Omental fat pad (tissue), 4 donors: ENCODE measurements around the gene VARS2. TPM values are rescaled to one million over a fixed set of nuclear protein-coding genes. Genes with fewer than 3 reads are reported as not detected.
A peak's percentile ranks its signal among the peaks of the same experiment; 100 is the strongest.
"Not testable (repeated sequence)": the region's sequence is repeated elsewhere in the genome, so short reads cannot be mapped to it uniquely, and the experiment has no call there.

ENCODE experiments used
- ATAC-seq: fragments of 150-250 bp; one replicate; pipeline ENCODE4 v1.9.1; 2016; ENCODE audit warnings: mild to moderate bottlenecking, moderate library complexity; ENCODE audit not compliant: low FRiP score
- DNase-seq: peaks from one replicate; pipeline ENCODE4 v3.0.0-alpha.2; 2019; ENCODE audit warnings: low spot score
- total RNA-seq, 4 donors: library from RNA; depleted of rRNA; stranded (reverse); fragments of >200 nt; gene quantifications; one replicate each; pipeline ENCODE4 v1.1.0, GENCODE V29; 2016
- TF ChIP-seq, protein P1 (sequence below), 3 donors: fragments of 450-650 bp; IDR thresholded peaks; one replicate each; pipeline ENCODE4 v1.5.1; 2016 to 2017; ENCODE audit warnings: antibody characterized with exemption in 3 of 3, mild to moderate bottlenecking in 3 of 3, moderate library complexity in 2 of 3

Gene VARS2
- total RNA-seq = 10 to 100 TPM; 14.0 to 18.8 (median 16.6) TPM

DNA sequence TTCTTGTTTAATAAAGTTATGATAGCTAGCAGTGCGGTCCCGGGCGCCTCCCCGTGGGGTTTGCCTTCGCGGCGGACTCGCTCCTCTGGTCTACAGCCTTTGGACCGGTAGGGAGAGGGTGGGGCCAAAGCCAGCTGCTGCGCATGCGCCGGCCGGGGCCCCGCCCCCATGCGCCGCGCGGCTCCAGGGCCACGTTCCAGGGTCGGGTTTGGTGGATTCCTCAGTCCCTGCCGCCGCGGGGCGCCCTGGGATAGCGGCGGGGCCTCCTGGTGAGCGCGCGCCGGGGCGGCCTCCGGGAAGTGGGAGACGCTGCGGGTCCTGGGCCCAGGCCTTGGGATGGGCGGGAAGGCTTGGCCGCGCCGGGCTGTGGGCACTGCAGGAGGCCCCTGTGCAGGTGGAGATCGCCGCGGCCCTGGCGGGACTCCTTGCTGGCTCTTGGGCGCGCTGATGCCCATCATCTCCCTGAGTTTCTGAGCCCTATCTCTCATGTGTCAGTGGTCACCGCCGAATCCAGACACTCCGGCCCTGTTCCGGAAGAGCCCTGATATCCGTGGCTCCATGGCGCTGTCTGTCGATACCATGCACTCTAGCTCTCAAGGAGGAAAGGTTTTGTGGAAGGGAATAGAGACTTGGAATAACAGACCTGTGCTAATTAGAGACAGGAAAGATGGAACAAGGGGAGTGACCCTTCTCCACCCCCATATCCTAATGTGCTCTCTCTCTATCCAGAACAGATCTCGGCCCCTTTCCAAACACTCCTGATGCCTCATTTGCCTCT lies at the start of gene VARS2:
Gene VARS2 (plus strand): TSS at position 163 of the 778 bp plus-strand sequence. CDS start 599 bp downstream, at position 762.
- TF ChIP-seq, protein P1, sequence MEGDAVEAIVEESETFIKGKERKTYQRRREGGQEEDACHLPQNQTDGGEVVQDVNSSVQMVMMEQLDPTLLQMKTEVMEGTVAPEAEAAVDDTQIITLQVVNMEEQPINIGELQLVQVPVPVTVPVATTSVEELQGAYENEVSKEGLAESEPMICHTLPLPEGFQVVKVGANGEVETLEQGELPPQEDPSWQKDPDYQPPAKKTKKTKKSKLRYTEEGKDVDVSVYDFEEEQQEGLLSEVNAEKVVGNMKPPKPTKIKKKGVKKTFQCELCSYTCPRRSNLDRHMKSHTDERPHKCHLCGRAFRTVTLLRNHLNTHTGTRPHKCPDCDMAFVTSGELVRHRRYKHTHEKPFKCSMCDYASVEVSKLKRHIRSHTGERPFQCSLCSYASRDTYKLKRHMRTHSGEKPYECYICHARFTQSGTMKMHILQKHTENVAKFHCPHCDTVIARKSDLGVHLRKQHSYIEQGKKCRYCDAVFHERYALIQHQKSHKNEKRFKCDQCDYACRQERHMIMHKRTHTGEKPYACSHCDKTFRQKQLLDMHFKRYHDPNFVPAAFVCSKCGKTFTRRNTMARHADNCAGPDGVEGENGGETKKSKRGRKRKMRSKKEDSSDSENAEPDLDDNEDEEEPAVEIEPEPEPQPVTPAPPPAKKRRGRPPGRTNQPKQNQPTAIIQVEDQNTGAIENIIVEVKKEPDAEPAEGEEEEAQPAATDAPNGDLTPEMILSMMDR (IDR thresholded peaks at IDR 0.05) = no peak
- ATAC-seq (peak; percentile 95), DNase-seq (peak; percentile 58)

DNA sequence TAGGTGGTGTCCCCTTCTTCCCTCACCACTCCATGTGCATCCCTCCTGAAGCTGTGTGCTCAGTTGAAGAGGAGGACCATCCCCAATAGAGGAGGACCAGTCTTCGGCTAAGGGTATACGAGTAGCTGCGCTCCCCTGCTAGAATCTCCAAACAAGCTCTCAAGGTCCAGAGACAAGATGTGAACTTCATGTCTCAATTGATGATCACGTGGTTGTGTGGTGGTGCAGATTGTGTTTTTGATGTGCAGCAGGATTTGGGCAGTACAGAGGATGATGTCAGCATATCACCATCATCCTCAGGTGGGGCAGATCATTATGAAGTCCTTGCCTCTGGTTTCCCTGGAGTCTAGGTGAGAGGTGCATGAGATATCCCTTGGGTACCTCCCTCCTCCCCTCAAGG lies 49.7 kb upstream of the VARS2 start:
- ATAC-seq = no peak
- TF ChIP-seq, protein P1 (IDR thresholded peaks at IDR 0.05) = no peak

DNA sequence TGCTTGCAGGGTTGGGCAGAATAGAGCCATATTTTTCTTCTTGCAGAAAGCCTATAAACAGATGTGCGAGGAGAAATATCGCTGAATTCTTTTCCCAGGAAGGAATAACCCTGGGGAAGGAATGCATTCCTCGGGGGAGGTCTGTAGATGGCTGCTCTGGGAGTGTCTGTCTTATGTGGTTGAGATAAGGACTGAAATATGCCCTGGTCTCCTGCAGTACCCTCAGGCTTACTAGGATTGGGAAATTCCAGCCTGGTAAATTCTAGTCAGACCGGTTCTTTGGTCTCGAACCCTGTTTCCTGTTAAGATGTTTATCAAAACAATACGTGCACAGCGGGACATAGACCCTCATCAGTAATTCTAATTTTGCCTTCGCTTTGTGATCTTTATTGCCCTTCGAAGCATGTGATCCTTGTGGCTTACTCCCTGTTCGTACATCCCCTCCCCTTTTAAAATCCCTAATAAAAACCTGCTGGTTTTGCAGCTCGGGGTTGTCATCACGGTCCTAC lies 44.7 kb upstream of the VARS2 start:
- ATAC-seq, DNase-seq: not testable (repeated sequence)

More for the DNA sequence above, 49.7 kb upstream of the VARS2 start:
- DNase-seq = no peak

DNA sequence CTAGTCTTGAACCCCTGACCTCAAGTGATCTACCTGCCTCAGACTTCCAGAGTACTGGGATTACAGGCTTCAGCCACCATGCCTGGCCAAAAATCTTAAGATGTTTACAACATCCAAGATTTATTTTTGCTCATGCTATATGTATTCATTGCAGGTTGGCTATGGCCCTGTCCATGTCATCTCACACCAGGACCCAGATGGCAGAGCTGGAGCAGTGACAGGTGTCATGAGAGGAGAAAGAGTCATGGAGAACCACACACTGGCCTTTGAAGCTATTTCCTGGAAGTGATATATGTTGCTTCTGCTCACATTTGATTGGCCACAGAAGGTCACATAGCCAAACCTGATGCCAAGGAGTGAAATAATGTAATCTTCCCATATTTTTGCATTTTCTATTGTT lies 43.5 kb upstream of the VARS2 start:
- ATAC-seq (no peak), DNase-seq (no peak)
- TF ChIP-seq, protein P1 (IDR thresholded peaks at IDR 0.05) = no peak

DNA sequence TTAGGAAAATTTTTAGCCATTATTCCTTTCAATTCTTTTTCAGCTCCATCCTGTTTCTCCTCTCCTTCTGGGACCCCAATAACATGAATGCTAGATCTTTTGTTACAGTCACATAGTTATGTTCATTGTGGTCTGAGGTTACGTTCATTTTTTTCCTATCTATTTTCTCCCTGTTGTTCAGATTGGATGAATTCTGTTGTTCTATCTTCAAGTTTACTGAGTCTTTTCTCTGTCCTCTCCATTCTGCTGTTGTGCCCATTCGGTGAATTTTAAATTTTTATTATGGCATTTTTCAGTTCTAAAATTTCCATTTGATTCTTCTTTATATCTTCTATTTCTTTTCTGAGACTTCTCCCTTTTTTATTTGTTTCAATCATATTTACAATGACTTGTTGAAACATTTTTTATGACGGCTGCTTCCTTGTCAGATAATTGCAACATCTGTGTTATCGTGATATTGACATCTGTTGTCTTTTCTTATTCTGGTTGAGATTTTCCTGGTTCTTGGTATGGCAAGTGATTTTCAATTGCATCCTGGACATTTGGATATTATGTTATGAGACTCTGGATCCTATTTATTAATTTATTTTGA lies 42.4 kb upstream of the VARS2 start:
- TF ChIP-seq, protein P1 (IDR thresholded peaks at IDR 0.05) = no peak
- ATAC-seq (no peak), DNase-seq (no peak)

DNA sequence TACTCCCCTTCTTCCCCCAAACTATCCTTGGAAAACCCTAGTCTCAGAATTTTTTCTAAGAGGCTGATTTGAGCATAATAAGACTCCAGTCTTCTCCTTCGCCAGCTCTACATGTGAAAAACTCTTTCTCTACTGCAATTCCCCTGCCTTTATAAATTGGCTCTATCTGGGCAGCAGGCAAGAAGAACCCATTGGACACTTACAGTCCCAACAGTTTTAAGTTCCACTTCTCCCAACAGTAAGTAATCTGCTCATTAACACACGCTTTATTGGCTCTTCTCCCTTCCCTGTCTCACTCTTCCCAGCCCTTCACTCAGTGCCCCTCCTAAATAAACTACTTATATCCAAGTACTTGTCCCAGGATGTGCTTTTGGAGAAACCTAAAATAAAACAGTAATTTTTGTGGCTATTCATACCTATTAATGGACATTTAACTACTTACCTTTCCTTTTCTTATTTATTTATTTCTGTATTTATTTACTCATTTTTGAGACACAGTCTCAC lies 40.8 kb upstream of the VARS2 start:
- TF ChIP-seq, protein P1 (IDR thresholded peaks at IDR 0.05) = no peak
- DNase-seq (no peak), ATAC-seq (no peak)

DNA sequence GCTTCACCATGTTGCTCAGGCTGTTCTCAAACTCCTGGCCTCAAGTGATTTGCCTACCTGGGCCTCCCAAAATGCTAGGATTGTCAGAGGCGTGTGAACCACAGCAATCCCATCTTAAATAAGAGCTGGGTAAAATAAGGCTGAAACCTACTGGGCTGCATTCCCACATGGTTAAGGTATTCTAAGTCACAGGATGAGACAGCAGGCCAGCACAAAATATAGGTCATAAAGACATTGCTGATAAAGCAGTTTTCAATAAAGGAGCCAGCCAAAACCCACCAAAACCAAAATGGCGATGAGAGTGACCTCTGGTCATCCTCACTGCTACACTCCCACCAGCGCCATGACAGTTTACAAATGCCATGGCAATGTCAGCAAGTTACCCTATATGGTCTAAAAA lies 40.2 kb upstream of the VARS2 start:
- not testable (repeated sequence) for ATAC-seq, DNase-seq
